Progenitor cell of endocrine pancreas (in vitro differentiated cells): Measurements from ENCODE around the gene DOP1A. TPM values are rescaled to one million over a fixed set of nuclear protein-coding genes. Genes with fewer than 3 reads are reported as not detected.

ENCODE experiments used
- DNase-seq: peaks from one replicate; pipeline ENCODE4 v3.0.0; 2021; ENCODE audit warnings: low spot score; ENCODE audit not compliant: unreplicated experiment
- H3K27ac Mint-ChIP-seq: 2 replicates; pipeline ENCODE4 v1.8.0; 2021; ENCODE audit warnings: mild to moderate bottlenecking, moderate library complexity, mixed read lengths
- H3K27me3 Mint-ChIP-seq: 2 replicates; pipeline ENCODE4 v1.8.0; 2021; ENCODE audit warnings: mixed read lengths
- H3K36me3 Mint-ChIP-seq: 2 replicates; pipeline ENCODE4 v1.8.0; 2022; ENCODE audit warnings: mixed read lengths; ENCODE audit not compliant: insufficient read depth
- H3K4me1 Mint-ChIP-seq: 2 replicates; pipeline ENCODE4 v1.8.0; 2021; ENCODE audit warnings: low read depth, mixed read lengths
- H3K4me3 Mint-ChIP-seq: 2 replicates; pipeline ENCODE4 v1.8.0; 2021; ENCODE audit warnings: low read depth, mild to moderate bottlenecking, moderate library complexity, mixed read lengths
- H3K9me3 Mint-ChIP-seq: 2 replicates; pipeline ENCODE4 v1.8.0; 2021; ENCODE audit warnings: low read depth, mixed read lengths
- total RNA-seq: library from RNA; stranded (reverse); gene quantifications from 2 replicates; pipeline ENCODE4 v1.2.1, GENCODE V29; 2021
- TF ChIP-seq, protein P1 (sequence below): fragments of 200-600 bp; sonication (generic); IDR thresholded peaks from one replicate; pipeline ENCODE4 v1.5.0; 2021; ENCODE audit warnings: antibody characterized with exemption, mild to moderate bottlenecking; ENCODE audit not compliant: unreplicated experiment

DOP1A gene
- total RNA-seq, 1 donor from 2014 or later = 47.1 TPM

DNA sequence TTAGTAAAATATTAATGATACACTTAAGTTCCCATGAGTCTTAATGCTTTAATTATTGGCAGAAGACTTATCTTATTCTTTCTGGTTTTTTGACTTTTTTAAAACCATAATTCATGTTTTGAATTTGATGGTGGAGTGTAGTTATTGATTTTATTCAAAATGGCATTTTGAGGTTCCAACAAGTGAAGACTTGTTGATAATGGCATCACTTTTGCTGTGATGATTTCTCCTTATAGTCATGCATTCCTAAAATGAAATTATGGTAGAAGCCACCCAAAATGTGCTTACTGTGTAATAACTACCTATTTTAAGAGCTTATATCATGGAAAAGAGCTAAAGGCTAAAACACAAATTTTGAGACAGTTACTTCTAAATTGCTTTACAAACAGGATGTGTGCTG, 2.2 kb downstream of the DOP1A start:
- TF ChIP-seq, protein P1, sequence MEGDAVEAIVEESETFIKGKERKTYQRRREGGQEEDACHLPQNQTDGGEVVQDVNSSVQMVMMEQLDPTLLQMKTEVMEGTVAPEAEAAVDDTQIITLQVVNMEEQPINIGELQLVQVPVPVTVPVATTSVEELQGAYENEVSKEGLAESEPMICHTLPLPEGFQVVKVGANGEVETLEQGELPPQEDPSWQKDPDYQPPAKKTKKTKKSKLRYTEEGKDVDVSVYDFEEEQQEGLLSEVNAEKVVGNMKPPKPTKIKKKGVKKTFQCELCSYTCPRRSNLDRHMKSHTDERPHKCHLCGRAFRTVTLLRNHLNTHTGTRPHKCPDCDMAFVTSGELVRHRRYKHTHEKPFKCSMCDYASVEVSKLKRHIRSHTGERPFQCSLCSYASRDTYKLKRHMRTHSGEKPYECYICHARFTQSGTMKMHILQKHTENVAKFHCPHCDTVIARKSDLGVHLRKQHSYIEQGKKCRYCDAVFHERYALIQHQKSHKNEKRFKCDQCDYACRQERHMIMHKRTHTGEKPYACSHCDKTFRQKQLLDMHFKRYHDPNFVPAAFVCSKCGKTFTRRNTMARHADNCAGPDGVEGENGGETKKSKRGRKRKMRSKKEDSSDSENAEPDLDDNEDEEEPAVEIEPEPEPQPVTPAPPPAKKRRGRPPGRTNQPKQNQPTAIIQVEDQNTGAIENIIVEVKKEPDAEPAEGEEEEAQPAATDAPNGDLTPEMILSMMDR = no peak
- no peak for DNase-seq
- Mint-ChIP-seq H3K36me3 (peaks cover 3% of the 10 kb centered on the region), H3K4me3 (no peak overlapping the region), H3K4me1 (peaks cover 38% of the 10 kb centered on the region), H3K9me3 (no peaks in the 10 kb centered on the region), H3K27ac (no peak overlapping the region), H3K27me3 (no peaks in the 10 kb centered on the region)

DNA sequence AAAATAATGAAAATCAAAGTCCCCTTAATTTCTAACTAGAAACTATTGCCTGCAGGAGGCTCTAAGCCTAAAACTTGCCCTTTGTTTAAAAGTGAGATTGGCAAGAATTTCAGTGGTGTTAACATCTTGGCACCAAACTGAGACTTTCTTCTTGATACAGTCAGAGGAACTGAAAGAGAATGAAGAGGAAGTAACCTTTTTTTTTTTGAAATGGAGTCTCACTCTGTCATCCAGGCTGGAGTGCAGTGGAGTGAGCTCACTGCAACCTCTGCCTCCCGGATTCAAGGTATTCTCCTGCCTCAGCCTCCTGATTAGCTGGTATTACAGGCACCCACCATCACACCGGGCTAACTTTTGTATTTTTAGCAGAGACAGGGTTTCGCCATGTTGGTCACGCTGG, 3.6 kb downstream of the DOP1A start:
- H3K27ac Mint-ChIP-seq = no peak overlapping the region
- TF ChIP-seq, protein P1 = no peak
- H3K27me3 Mint-ChIP-seq = no peaks in the 10 kb centered on the region
- peaks cover 13% of the 10 kb centered on the region for H3K36me3 Mint-ChIP-seq
- DNase-seq = no peak
- no peak overlapping the region for H3K4me3 Mint-ChIP-seq
- H3K4me1 Mint-ChIP-seq = peaks cover 34% of the 10 kb centered on the region
- H3K9me3 Mint-ChIP-seq = peaks cover 7% of the 10 kb centered on the region

DNA sequence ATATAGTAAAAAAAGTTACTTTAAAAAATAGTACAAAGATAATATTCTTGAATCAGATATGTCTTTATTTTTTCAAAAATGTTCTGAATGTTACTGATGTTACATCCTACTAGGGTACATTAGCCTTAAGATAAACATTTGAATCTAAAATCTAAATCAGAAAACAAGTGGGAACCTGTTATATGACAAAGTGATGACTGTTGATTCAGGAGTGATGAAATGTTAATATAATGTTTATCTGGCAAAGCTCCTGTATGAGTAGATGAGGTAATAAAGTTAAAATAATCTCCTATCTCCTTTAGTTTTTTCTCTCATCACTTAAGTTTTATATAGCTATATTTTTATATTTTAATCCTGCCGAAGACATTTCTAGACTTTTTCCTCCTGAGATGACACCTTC, 4.2 kb downstream of the DOP1A start:
- peaks cover 7% of the 10 kb centered on the region for H3K9me3 Mint-ChIP-seq
- no peaks in the 10 kb centered on the region for H3K27me3 Mint-ChIP-seq
- TF ChIP-seq, protein P1 = no peak
- peaks cover 34% of the 10 kb centered on the region for H3K4me1 Mint-ChIP-seq
- H3K27ac Mint-ChIP-seq = peak overlapping the region; percentile 85
- no peak overlapping the region for H3K4me3 Mint-ChIP-seq
- H3K36me3 Mint-ChIP-seq = peaks cover 18% of the 10 kb centered on the region
- no peak for DNase-seq

DNA sequence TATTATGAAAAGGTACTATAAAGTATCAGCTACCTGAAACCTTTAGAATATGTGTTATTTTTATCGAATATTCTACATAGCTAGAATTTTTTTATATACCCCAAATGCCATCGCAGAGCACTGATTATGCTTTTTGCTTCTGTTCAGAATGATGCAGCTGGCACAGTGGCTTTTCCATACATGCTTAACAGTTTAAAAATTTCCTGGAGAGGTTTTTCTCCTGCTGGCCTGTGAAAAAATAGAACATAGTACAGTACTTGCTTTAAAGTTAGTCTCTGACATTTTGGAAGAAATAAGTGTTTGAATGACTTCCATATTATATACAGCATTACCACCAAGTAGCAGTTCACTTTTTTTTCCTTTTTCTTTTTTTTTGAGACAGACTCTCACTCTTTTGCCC, 5.3 kb downstream of the DOP1A start:
- Mint-ChIP-seq H3K36me3 (peaks cover 19% of the 10 kb centered on the region), H3K27me3 (no peaks in the 10 kb centered on the region), H3K27ac (no peak overlapping the region), H3K4me1 (peaks cover 34% of the 10 kb centered on the region), H3K9me3 (peaks cover 7% of the 10 kb centered on the region), H3K4me3 (no peak overlapping the region)
- no peak for DNase-seq
- TF ChIP-seq, protein P1 = no peak

DNA sequence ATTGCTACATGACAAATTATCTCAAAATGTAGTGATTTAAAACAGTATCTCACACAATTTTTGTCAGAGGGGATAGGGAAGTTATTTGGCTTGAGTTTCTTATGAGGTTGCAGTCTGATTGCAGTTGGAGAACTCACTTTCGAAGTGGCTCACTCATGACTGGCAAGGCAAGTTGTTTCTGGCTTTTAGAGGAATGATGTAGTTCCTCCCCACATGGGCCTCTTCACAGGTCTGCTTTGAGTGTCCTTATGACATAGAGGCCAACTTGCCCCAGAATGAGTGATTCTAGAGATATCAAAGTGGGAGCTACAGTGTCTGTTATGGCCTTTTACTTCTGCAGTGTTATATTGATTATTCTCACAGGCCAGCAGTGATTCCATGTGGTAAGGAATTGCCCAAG, 6.1 kb downstream of the DOP1A start:
- Mint-ChIP-seq H3K4me3 (no peak overlapping the region), H3K27ac (no peak overlapping the region), H3K9me3 (peaks cover 7% of the 10 kb centered on the region), H3K36me3 (peaks cover 19% of the 10 kb centered on the region), H3K4me1 (peaks cover 32% of the 10 kb centered on the region), H3K27me3 (no peaks in the 10 kb centered on the region)
- TF ChIP-seq, protein P1 = no peak
- no peak for DNase-seq
